GM12892 (cell line): ENCODE data around the gene PACSIN3.

Experiments used
- POLR2A ChIP-seq: IDR thresholded peaks from 2 replicates; pipeline ENCODE4 v1.6.1; 2011; ENCODE audit warnings: low read depth, low read length, control low read depth
- POLR2AphosphoS5 ChIP-seq: IDR thresholded peaks from 2 replicates; pipeline ENCODE4 v1.6.1; 2011; ENCODE audit warnings: low read depth, low read length, control low read depth
- TAF1 ChIP-seq: IDR thresholded peaks from 2 replicates; pipeline ENCODE4 v1.6.1; 2011; ENCODE audit warnings: low read depth, mild to moderate bottlenecking, control low read depth, low read length, borderline replicate concordance

DNA sequence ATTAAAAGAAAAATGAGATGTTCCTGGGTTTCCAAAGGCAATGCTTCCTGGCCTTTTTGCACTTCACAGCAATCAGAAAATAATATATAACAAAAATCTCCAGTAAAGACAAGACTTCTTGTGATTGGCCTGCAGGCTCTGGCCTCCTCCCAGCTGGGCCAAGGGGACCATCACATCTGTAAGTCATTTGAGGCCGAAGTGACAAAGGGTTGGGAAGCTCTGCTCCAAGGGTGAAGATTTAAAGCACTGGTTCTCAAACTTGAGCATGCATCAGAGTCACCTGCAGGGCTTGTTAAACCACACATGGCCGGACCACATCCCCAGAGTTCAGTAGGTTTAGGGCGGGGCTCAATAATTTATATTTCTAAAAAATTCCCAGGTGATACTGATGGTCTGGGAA, 41.7 kb downstream of the PACSIN3 start:
- TF ChIP-seq POLR2AphosphoS5 (no peak), POLR2A (no peak), TAF1 (no peak)
